K562 (cell line): ENCODE measurements around the gene PKDCC. TPM values are rescaled to one million over a fixed set of nuclear protein-coding genes. Genes with fewer than 3 reads are reported as not detected.
A peak's percentile ranks its signal among the peaks of the same experiment; 100 is the strongest.

ENCODE experiments used
- ATAC-seq: fragments of 200-7000 bp; cut with Tn5 transposase; 3 replicates; pipeline ENCODE4 v1.9.1; 2020; ENCODE audit warnings: moderate library complexity
- BruUV-seq: library from RNA; stranded (reverse); fragments of 400-500 nt; replicated peaks from 2 replicates; lab custom pipeline; 2021; lab: Mats Ljungman, UMichigan
- CTCF ChIA-PET: fragments of 300-600 bp; formaldehyde crosslinking; extraction: SDS; loops from one replicate; lab custom pipeline; 2021; ENCODE audit warnings: low intra/inter-chr PET ratio; lab: Yijun Ruan, JAX
- POLR2A ChIA-PET: fragments of 300-600, 350-650 bp; sonication (Branson Sonifier 250); formaldehyde crosslinking; extraction: SDS; loops from one replicate; lab custom pipeline; 2021; ENCODE audit warnings: antibody characterized with exemption, inconsistent platforms; lab: Yijun Ruan, JAX
- DNase-seq, 4 experiments: peaks; one replicate each; pipeline versions ENCODE4 v3.0.0 to v3.0.0-alpha.2; 2011 to 2018; ENCODE audit warnings: low spot score in 3 of 4, mixed read lengths in 3 of 4; ENCODE audit errors: extremely low read depth in 1 of 4
- FAIRE-seq: peaks from 2 replicates; lab custom pipeline; 2011; peaks lifted over from hg19 to GRCh38; lab: Jason Lieb, UNC
- H2AFZ ChIP-seq: 2 replicates; pipeline ENCODE4 v1.6.0; 2011; ENCODE audit warnings: low read depth, low read length, control low read depth, inconsistent platforms
- H3K27ac ChIP-seq: fragments of 200-600 bp; 3 replicates; pipeline ENCODE4 v1.8.0; 2011; ENCODE audit warnings: low read depth, mild to moderate bottlenecking, control low read depth, inconsistent platforms, low read length, moderate library complexity, mixed read lengths; ENCODE audit errors: extremely low read depth
- H3K27me3 ChIP-seq, 2 experiments: fragments of 300-600 bp in 1 of 2; 2 replicates in 1 of 2; 3 replicates in 1 of 2; pipeline versions ENCODE4 v1.6.0 to v1.8.0; 2011; ENCODE audit warnings: inconsistent platforms in 2 of 2, low read length in 2 of 2, mild to moderate bottlenecking in 1 of 2, mixed read lengths in 1 of 2, moderate library complexity in 1 of 2; ENCODE audit not compliant: control insufficient read depth in 2 of 2, insufficient read depth in 2 of 2
- H3K36me3 ChIP-seq: fragments of 300-600 bp; 3 replicates; pipeline ENCODE4 v1.8.0; 2011; ENCODE audit warnings: mild to moderate bottlenecking, low read length, inconsistent platforms; ENCODE audit not compliant: control insufficient read depth, insufficient read depth
- H3K4me1 ChIP-seq, 2 experiments: fragments of 200-600 bp in 1 of 2; replicated peaks in 1 of 2; 2 replicates in 1 of 2; 3 replicates in 1 of 2; pipeline versions ENCODE4 v1.5.1 to v1.8.0; 2011; ENCODE audit warnings: inconsistent platforms in 2 of 2, low read length in 2 of 2, mild to moderate bottlenecking in 1 of 2, mixed read lengths in 1 of 2, moderate library complexity in 1 of 2; ENCODE audit not compliant: control insufficient read depth in 2 of 2, insufficient read depth in 2 of 2
- H3K4me2 ChIP-seq: 2 replicates; pipeline ENCODE4 v1.6.1; 2011; ENCODE audit warnings: low read length, control low read depth, inconsistent platforms, mixed read lengths; ENCODE audit not compliant: insufficient read depth
- H3K4me3 ChIP-seq: fragments of 200-600 bp; sonication (generic), shearing (Covaris generic); 2 replicates; pipeline ENCODE4 v1.5.1; 2016; ENCODE audit warnings: control low read depth, inconsistent platforms
- H3K79me2 ChIP-seq: fragments of 200-600 bp; 3 replicates; pipeline ENCODE4 v1.8.0; 2011; ENCODE audit warnings: low read length, inconsistent platforms; ENCODE audit not compliant: control insufficient read depth, insufficient read depth
- H3K9ac ChIP-seq, 2 experiments: 2 replicates each; pipeline versions ENCODE4 v1.6.0 to v1.6.1; 2011; ENCODE audit warnings: low read depth in 2 of 2, low read length in 2 of 2, control low read depth in 1 of 2, inconsistent platforms in 1 of 2, mild to moderate bottlenecking in 1 of 2, mixed read lengths in 1 of 2; ENCODE audit not compliant: insufficient read depth in 1 of 2
- H3K9me1 ChIP-seq: one replicate; pipeline ENCODE4 v1.6.0; 2011; ENCODE audit warnings: inconsistent platforms, mild to moderate bottlenecking, low read length, moderate library complexity; ENCODE audit not compliant: control insufficient read depth, insufficient read depth
- H3K9me3 ChIP-seq: replicated peaks from 2 replicates; pipeline ENCODE4 v1.5.1; 2011; ENCODE audit warnings: low read depth, low read length, inconsistent platforms; ENCODE audit not compliant: control insufficient read depth, insufficient read depth
- H4K20me1 ChIP-seq: replicated peaks from 2 replicates; pipeline ENCODE4 v1.6.1; 2011; ENCODE audit warnings: low read length, inconsistent platforms, mixed read lengths; ENCODE audit not compliant: control insufficient read depth, insufficient read depth
- GTF2E2 ChIP-seq: fragments of 200-800 bp; sonication (Bioruptor generic); IDR thresholded peaks from 2 replicates; pipeline ENCODE4 v1.6.1; 2016; ENCODE audit warnings: missing genetic modification characterization, missing compliant biosample characterization
- HNRNPUL1 ChIP-seq: fragments of 200-400 bp; formaldehyde crosslinking; IDR thresholded peaks from 2 replicates; pipeline ENCODE4 v1.6.1; 2017; ENCODE audit warnings: low read length
- LCOR ChIP-seq: sonication (generic); formaldehyde crosslinking; IDR thresholded peaks from 2 replicates; pipeline ENCODE4 v1.8.0; 2022; ENCODE audit warnings: mild to moderate bottlenecking, missing genetic modification reagents
- SAFB2 ChIP-seq: fragments of 200-400 bp; formaldehyde crosslinking; IDR thresholded peaks from 2 replicates; pipeline ENCODE4 v1.6.1; 2018; ENCODE audit warnings: borderline replicate concordance, low read length, low read depth, moderate library complexity; ENCODE audit not compliant: severe bottlenecking
- SPI1 ChIP-seq: IDR thresholded peaks from 2 replicates; pipeline ENCODE4 v1.6.1; 2011; ENCODE audit warnings: low read depth, low read length, control low read depth, borderline replicate concordance
- TAF1 ChIP-seq: IDR thresholded peaks from 2 replicates; pipeline ENCODE4 v1.6.1; 2011; ENCODE audit warnings: mild to moderate bottlenecking, low read length, moderate library complexity; ENCODE audit not compliant: insufficient read depth, control insufficient read depth, severe bottlenecking; ENCODE audit errors: extremely low read depth
- U2AF1 ChIP-seq: fragments of 200-400 bp; formaldehyde crosslinking; optimal IDR thresholded peaks from 2 replicates; pipeline ENCODE3; 2017; ENCODE audit warnings: mild to moderate bottlenecking, low read depth, low read length, moderate library complexity
- ZFP36 ChIP-seq: fragments of 150-350 bp; IDR thresholded peaks from 2 replicates; pipeline ENCODE4 v1.6.1; 2018; ENCODE audit warnings: low read length, low read depth; ENCODE audit not compliant: partially characterized antibody
- ZNF175 ChIP-seq: fragments of 200-800 bp; sonication (Bioruptor generic); IDR thresholded peaks from 2 replicates; pipeline ENCODE4 v1.6.1; 2016; ENCODE audit warnings: low read depth, mild to moderate bottlenecking, missing genetic modification characterization, missing compliant biosample characterization
- WGBS: fragments of 100-300 bp; shearing (Covaris generic); methylation state at CpG from one replicate; pipeline ENCODE4 v1.1.6; 2016; ENCODE audit warnings: low coverage, mixed read lengths; ENCODE audit not compliant: insufficient coverage; ENCODE audit errors: missing lambda C conversion rate; 5-methylcytosine and 5-hydroxymethylcytosine counted together
- in situ Hi-C: fragments of 300-500 bp; cut with MboI; formaldehyde crosslinking; loops from 4 replicates; pipeline ENCODE4 v1.15.0; 2018; ENCODE audit warnings: inconsistent platforms, mixed read lengths
- intact Hi-C: fragments of 100-400 bp; cut with micrococcal nuclease; formaldehyde crosslinking; loops from 2 replicates; pipeline ENCODE4 v1.14.2; 2022
- polyA plus RNA-seq, 8 experiments: library from polyadenylated mRNA; depleted of rRNA in 4 of 8; stranded (reverse) in 5 of 8; unstranded in 3 of 8; fragments of >200 nt; fragmentation: Nextera tagmentation in 2 of 8; fragmentation: Illumina TruSeq in 1 of 8; extraction: Ambion mirVana in 2 of 8; extraction: Trizol in 1 of 8; gene quantifications; 2 replicates each; pipeline versions ENCODE4 v1.2.1 to v1.2.3, GENCODE V29; 2011 to 2014; ENCODE audit warnings: inconsistent platforms in 1 of 8, missing spikeins in 1 of 8
- total RNA-seq, 7 experiments: library from RNA; depleted of rRNA in 6 of 7; stranded (reverse); fragments of >200 nt in 6 of 7; fragmentation: Illumina TruSeq in 2 of 7; extraction: Trizol in 2 of 7; gene quantifications; 2 replicates each; pipeline versions ENCODE4 v1.2.1 to v1.2.3, GENCODE V29; 2011 to 2021; ENCODE audit warnings: low replicate concordance in 1 of 7

PKDCC gene
- total and polyA plus RNA-seq, 9 of the 15 experiments (the other 6 are each of a cell fraction or from before 2014, with no cell fraction given) = 0.62 to 14.8 (median 1.3) TPM; not detected in 2

DNA sequence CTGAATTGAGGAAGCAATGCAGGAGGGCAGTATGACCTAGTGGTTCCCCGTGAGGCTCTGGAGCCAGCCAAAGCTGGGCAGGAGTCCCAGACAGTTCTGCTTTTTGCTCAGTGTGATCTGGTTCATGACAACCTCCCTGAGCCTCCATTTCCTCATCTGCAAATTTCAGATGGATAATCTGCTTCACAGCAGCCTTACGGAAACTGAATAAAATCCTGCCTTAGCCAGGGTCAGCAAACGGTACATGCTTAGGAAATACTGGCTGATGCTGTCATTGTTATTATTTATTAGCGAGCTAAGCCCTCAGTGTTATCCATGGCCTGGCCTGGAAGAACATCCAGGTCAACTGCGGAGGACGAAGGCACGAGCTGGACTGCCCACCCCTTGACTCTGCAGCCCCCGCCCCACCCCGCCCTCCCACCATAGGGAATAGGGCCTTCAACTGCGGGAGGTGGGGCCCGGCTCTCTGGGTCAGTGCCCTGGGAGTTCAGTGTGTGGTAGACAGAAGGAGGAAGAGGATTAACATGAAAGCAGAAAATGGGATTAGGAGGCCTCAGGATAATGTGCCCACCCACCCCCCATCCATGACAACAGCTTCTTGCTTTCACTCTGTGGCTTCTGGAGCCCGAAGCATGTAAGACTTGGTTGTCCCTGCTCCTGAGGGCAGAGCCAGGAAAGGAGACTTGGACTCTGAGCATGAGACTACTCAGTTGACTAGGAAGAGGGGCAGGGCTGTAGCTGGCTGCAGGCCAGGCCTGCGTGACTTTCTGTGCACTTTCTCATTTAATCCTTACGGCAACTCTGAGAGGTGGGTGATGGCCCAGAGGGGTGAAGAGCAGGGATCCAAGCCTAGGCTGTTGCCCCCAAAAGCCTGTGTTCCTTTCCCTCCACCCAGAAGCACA, 13.1 kb downstream of the PKDCC start:
- CTCF ChIA-PET = interaction anchor here (0.6 kb wide), 1 partner anchor 190 kb away, joined by 3 read pairs; no protein-coding TSS in a partner anchor
- POLR2A ChIA-PET = no interaction called here
- 6% methylated on average over 8 of the region's 14 CpGs for WGBS
- H3K9ac ChIP-seq = no peak overlapping the region
- H3K79me2 ChIP-seq = no peaks in the 10 kb centered on the region
- no peak for DNase-seq
- in situ Hi-C loops (no loop called here), intact Hi-C loops (no loop called here)
- no peak for FAIRE-seq
- no peaks in the 10 kb centered on the region for H3K36me3 ChIP-seq
- H3K4me2 ChIP-seq = no peak overlapping the region
- peaks cover 2% of the 10 kb centered on the region for H3K9me1 ChIP-seq
- H3K4me3 ChIP-seq = no peak overlapping the region
- no peak; the same call in 2 of the 3 replicates for ATAC-seq
- no peak for TF ChIP-seq LCOR (CRISPR knock-in tag)
- peak; percentile 58; the same call in 1 of the 2 replicates for TF ChIP-seq SPI1
- no peak for TF ChIP-seq ZNF175 (CRISPR knock-in tag)
- no peak for TF ChIP-seq TAF1
- TF ChIP-seq U2AF1 = no peak
- no peak for TF ChIP-seq GTF2E2 (tag)
- no peak for TF ChIP-seq ZFP36
- TF ChIP-seq SAFB2 = no peak
- TF ChIP-seq HNRNPUL1 = no peak
- H3K4me1 ChIP-seq = no peaks in the 10 kb centered on the region; a peak in 1 of 5 replicates
- H4K20me1 ChIP-seq = peaks cover 6% of the 10 kb centered on the region; the same call in 1 of the 2 replicates
- no peak overlapping the region for H3K27ac ChIP-seq
- BruUV-seq = no TSS peak
- no peaks in the 10 kb centered on the region for H3K9me3 ChIP-seq
- H3K27me3 ChIP-seq = peaks cover 10 to 45% of the 10 kb centered on the region in 2 experiments
- no peak overlapping the region for H2AFZ ChIP-seq
